Measurements from ENCODE around the gene PAN3. TPM values are rescaled to one million over a fixed set of nuclear protein-coding genes. Genes with fewer than 3 reads are reported as not detected.

PAN3 gene
- total RNA-seq, 1 donor from 2014 or later: 21.4 TPM

- TF ChIP-seq CTCF (IDR thresholded peaks at IDR 0.05; ENCODE audit: insufficient read depth, low read length, poor library complexity, severe bottlenecking): no peak
- Histone ChIP-seq H3K36me3 (ENCODE audit: control insufficient read depth, insufficient read depth, low read length) (no peaks in the 10 kb centered on the region), H3K27me3 (ENCODE audit: control insufficient read depth, insufficient read depth, low read length) (no peaks in the 10 kb centered on the region), H3K4me3 (ENCODE audit: low read depth, low read length) (no peak overlapping the region)
- DNase-seq (ENCODE audit: low read depth): no peak
Observed at GRCh38 chr13:28321756-28322155, 183.4 kb downstream of the PAN3 start.

DNA sequence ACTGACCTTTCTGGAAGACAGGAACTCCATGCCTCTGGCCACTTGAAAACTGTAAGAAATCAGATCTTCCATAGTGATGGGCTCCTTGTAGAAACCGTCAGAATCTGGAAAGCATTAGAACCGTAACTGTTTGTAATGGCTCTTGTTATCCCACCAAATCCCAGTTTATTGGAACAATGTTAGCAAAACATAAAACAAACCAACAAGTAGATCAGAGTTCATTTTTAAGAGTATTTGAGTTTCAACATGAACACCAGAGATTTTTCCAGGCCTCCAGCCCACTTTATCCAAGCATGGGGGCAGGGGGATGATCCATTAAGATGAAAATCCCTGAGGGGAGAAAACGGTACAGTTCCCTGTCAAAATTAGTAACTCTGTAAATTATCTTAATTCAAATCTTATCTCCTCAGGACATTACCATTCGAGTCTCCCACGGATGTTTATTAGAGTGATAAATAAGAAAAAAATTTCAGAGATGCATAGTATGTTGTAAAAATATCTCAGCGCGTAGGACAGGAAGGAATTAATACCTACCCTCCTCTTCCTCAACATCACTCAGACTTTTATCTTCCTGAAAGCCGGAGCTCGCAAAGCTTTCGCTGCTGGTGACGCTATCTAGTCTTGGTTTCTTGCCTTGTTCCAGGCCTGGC is 184.0 kb downstream of the PAN3 start:
- Histone ChIP-seq H3K36me3 (ENCODE audit: control insufficient read depth, insufficient read depth, low read length) (no peaks in the 10 kb centered on the region), H3K27me3 (ENCODE audit: control insufficient read depth, insufficient read depth, low read length) (no peaks in the 10 kb centered on the region), H3K4me3 (ENCODE audit: low read depth, low read length) (no peak overlapping the region)
- no peak for DNase-seq (ENCODE audit: low read depth)
- no peak for TF ChIP-seq CTCF (IDR thresholded peaks at IDR 0.05; ENCODE audit: insufficient read depth, low read length, poor library complexity, severe bottlenecking)

DNA sequence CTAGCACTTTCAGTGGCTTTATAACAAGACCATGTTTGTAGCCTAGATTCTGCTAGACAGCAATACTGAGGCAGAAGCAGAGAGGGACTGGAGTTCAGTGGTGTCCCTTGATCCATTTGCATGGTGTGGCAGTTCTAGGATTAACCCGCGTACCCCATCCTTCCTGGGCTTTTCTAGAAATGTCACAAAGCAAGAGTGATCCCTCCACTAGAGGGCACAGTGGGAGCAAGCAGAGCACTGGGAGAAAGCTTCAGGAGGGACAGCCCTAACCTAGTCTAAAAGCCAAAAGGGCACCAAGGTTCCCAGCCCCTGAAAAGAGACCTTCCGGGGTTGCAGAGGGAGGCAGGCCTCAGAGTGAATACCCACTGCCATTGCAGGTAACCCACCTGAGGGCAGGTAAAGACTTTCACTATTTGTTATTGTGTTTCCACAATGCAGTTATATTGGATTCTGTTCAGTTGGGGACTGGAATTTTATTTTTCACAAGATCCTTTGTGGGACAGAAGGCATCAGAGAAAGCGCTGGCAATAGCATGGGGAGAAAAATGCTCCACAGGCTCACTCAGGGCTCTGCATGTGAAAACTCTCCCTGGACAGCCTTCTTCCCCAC is 185.9 kb downstream of the PAN3 start:
- peak; percentile 16 for DNase-seq (ENCODE audit: low read depth)
- Histone ChIP-seq H3K36me3 (ENCODE audit: control insufficient read depth, insufficient read depth, low read length) (no peaks in the 10 kb centered on the region), H3K4me3 (ENCODE audit: low read depth, low read length) (no peak overlapping the region), H3K27me3 (ENCODE audit: control insufficient read depth, insufficient read depth, low read length) (no peaks in the 10 kb centered on the region)
- peak; percentile 90 for TF ChIP-seq CTCF (IDR thresholded peaks at IDR 0.05; ENCODE audit: insufficient read depth, low read length, poor library complexity, severe bottlenecking)

- TF ChIP-seq CTCF (IDR thresholded peaks at IDR 0.05; ENCODE audit: insufficient read depth, low read length, poor library complexity, severe bottlenecking): no peak
- no peaks in the 10 kb centered on the region for H3K36me3 ChIP-seq (ENCODE audit: control insufficient read depth, insufficient read depth, low read length)
- H3K27me3 ChIP-seq (ENCODE audit: control insufficient read depth, insufficient read depth, low read length): no peaks in the 10 kb centered on the region
- DNase-seq (ENCODE audit: low read depth): no peak
- no peak overlapping the region for H3K4me3 ChIP-seq (ENCODE audit: low read depth, low read length)
Observed at GRCh38 chr13:28325022-28325421, 186.7 kb downstream of the PAN3 start.

- TF ChIP-seq CTCF (IDR thresholded peaks at IDR 0.05; ENCODE audit: insufficient read depth, low read length, poor library complexity, severe bottlenecking): no peak
- H3K27me3 ChIP-seq (ENCODE audit: control insufficient read depth, insufficient read depth, low read length): no peaks in the 10 kb centered on the region
- H3K4me3 ChIP-seq (ENCODE audit: low read depth, low read length): no peak overlapping the region
- H3K36me3 ChIP-seq (ENCODE audit: control insufficient read depth, insufficient read depth, low read length): no peaks in the 10 kb centered on the region
- no peak for DNase-seq (ENCODE audit: low read depth)
Observed at GRCh38 chr13:28326056-28326455, 187.7 kb downstream of the PAN3 start.

All from kidney epithelial cell (primary cell).